CD4-positive, alpha-beta T cell treated with Interleukin-21 for 1 hour (primary cell): ENCODE measurements around the gene SRRT.
A peak's percentile ranks its signal among the peaks of the same experiment; 100 is the strongest.
"Not testable (repeated sequence)": the region's sequence is repeated elsewhere in the genome, so short reads cannot be mapped to it uniquely, and the experiment has no call there.

Experiments used
- DNase-seq: peaks from one replicate; pipeline ENCODE4 v3.0.0-alpha.2; 2020

The SRRT gene

DNA sequence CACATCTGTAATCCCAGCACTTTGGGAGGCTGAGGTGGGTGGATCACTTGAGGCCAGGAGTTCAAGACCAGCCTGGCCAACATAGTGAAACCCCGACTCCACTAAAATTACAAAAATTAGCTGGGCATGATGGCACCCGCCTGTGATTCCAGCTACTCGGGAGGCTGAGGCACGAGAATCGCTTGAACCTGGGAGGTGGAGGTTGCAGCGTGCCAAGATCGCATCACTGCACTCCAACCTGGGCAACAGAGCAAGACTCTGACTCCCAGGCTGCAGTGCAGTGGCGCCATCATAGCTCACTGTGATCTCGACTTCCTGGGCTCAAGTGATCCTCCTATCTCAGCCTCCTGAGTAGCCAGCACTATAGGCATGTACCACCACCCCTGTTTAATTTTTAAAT is 20.0 kb upstream of the SRRT start:
- DNase-seq, result not testable (repeated sequence)

DNA sequence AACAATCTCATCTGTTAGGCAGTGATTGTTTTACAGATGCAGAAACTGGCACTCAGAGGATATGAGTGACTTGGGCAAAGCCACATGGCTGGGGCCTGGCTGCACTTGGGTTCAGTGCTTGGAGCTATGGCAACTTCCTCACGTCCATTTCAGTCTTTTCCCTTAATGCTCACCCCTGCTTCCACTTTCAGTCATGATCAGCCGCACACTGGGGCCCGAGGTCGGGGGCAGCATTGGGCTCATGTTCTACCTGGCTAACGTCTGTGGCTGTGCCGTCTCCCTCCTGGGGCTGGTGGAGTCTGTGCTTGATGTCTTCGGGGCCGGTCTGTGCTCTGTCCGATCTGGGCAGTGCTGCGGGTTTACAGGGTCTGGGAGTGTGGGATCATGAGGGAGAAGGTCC is 19.4 kb upstream of the SRRT start:
- DNase-seq, result no peak

DNA sequence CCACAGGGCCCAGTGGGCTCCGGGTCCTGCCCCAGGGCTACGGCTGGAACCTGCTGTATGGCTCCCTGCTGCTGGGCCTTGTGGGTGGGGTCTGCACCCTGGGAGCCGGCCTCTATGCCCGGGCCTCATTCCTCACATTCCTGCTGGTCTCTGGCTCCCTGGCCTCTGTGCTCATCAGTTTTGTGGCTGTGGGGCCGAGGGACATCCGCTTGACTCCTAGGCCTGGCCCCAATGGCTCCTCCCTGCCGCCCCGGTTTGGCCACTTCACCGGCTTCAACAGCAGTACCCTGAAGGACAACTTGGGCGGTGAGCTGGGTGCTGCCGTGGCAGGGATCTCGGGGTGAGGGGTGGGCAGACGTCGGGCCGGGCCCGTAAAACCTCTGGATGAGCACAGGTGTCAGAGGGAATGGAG is 18.0 kb upstream of the SRRT start:
- no peak for DNase-seq

DNA sequence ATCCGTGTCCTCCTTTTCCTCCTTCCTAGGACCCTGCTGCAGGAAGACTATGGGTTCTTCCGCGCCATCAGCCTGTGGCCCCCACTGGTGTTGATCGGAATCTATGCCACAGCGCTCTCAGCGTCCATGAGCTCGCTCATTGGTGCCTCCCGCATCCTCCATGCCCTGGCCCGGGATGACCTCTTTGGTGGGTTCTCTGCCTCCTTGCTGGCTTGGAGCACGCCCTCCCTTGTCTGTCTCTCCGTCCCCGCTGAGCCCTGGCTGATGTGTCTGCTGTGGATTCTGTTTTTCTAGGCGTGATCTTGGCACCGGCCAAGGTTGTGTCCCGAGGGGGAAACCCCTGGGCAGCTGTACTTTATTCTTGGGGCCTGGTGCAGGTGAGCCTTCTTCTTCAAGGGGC is 15.0 kb upstream of the SRRT start:
- no peak for DNase-seq

DNA sequence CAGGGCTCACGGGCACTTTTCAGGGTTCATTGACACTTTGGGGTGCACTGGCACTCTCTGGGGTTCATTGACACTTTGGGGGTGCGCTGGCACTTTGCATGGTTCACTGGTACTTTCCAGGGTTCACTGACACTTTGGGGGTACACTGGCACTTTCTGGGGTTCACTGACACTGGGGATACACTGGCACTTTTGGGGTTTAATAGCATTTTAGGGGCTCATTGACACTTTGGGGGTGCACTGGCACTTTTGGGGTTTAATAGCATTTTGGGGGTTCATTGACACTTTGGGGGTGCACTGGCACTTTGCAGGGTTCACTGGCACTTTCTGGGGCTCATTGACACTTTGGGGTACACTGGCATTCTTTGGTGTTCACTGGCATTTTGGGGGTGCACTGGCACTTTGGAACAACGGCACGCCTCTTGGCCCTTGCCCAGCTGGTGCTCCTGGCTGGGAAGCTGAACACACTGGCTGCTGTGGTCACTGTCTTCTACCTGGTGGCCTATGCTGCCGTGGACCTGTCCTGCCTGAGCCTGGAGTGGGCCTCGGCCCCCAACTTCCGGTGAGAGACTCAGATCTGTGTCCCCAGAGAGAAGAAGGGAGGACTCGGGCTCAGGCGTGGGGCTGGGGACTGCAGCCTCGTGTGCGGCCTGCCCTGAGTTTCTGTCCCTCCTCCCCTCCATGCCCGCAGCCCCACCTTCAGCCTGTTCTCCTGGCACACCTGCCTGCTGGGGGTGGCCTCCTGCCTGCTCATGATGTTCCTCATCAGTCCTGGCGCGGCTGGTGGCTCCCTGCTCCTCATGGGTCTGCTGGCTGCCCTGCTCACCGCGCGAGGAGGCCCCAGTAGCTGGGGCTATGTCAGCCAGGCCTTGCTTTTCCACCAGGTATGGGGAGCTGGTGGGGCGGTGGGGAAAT is 13.9 kb upstream of the SRRT start:
- DNase-seq, result no peak

DNA sequence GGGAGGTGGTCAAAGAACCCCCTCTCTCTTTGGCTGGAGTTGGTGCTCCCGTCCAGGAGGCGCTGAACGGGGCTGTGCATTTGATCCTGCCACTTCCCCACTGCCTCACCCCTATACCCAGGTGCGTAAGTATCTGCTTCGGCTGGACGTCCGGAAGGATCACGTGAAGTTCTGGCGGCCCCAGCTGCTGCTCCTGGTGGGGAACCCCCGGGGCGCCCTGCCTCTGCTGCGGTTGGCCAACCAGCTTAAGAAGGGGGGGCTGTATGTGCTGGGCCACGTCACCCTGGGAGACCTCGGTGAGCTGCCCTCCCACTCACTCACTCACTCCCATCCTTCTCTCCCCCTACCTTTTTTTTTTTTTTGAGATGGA is 13.3 kb upstream of the SRRT start:
- no peak for DNase-seq

DNA sequence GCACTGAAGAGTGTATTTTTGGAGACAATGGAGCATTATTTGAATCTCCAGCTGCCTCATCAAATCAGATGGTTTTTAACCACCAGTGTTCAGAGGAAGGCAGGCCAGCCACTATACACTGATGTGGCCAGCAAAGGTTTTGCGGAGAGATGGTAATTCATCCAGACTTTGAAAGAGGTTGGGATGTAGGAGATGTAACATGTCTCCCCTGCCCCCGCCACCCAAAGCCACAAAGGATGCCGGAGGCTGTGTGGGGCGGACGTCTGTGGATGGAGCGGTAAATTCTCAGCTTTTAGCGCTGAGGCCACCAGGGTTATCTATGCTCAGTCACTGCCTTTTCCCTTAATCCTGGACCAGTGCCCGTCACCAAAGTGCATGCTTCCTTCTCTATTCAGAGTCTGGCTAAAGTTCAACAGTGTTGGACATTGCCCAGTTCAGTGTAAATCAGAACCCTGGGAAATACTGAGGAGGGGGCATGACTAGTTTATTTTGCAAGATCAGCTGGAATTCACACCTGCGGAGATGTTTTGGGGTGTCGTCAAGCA is 11.4 kb upstream of the SRRT start:
- DNase-seq, result no peak

DNA sequence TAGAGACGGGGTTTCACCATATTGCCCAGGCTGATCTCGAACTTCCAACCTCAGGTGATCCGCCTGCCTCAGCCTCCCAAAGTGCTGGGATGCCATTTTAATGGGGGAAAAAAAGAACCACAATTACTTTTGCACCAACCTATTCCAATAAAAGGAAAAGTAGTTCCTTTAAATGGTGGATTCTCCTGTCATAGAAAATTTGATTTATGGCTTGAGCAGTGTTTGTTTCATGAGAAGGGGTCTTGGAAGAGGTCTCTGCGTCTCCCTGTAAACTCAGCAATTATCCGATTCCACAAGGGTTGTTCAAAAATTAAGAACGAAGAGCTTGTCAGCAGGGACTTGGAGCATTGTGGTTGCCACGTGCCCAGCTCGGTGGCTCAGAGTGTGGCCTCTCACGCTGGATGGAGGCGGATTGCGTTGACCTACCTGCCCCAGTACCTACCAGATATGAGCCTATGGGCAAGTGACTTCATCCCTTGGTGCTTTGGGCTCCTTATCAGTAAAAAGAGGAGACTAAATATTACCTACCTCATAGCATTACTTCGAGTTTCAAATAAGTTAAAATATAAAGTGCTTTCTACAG is 10.5 kb upstream of the SRRT start:
- no peak for DNase-seq

DNA sequence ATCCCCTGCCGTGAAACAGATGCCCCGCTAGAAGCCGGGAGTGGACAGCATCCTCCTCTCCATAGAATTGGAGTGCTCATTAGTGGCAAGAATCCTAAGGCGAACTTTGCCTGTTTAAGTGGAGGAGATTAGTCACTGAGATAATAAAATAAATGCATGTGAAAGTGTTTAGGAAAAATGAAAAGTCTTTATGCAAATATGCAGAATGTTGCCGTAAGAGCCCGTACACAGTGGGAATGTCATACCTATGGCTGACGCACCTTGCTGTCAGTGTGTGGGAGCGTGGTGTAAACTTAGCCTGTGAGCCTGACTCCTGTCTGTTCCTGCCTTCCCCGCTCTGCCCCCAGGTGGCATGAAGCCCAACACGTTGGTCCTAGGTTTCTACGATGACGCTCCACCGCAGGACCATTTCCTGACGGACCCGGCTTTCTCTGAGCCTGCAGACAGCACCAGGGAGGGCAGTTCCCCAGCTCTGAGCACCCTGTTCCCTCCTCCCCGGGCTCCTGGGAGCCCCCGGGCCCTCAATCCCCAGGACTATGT is 9.5 kb upstream of the SRRT start:
- no peak for DNase-seq

DNA sequence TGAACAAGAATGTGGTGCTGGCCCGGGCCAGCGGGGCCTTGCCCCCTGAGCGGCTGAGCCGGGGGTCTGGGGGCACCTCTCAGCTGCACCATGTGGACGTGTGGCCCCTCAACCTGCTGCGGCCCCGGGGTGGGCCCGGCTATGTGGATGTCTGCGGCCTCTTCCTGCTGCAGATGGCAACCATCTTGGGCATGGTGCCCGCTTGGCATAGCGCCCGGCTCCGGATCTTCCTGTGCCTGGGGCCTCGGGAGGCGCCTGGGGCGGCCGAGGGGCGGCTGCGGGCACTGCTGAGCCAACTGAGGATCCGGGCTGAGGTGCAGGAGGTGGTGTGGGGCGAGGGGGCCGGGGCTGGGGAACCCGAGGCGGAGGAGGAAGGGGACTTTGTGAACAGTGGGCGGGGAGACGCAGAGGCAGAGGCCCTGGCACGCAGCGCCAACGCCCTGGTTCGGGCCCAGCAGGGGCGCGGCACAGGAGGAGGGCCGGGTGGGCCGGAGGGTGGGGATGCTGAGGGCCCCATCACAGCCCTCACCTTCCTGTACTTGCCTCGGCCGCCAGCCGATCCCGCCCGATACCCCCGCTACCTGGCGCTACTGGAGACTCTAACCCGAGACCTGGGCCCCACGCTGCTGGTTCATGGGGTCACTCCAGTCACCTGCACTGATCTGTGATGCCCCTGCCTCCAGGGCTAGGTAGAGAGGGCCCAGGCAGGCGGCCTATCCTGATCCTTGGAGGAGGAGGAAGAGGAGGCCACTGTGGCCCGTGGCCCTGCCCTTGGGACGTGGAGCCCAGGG is 8.8 kb upstream of the SRRT start:
- DNase-seq, result no peak

DNA sequence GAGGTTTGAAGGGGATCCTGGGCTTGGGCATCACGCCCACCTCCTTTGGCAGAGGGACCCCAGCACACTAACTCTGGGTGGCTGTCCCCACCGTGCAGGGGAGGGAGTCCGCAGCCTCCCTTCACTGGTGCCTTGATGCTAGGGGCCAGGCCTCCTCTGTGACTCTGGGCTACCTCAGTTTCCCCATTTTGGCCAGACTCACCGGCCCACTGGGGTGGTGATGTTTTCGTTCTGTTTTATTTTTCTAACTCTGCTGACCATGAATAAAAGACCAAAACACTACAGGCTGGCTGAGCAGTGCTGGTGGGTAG is 8.2 kb upstream of the SRRT start:
- no peak for DNase-seq

DNA sequence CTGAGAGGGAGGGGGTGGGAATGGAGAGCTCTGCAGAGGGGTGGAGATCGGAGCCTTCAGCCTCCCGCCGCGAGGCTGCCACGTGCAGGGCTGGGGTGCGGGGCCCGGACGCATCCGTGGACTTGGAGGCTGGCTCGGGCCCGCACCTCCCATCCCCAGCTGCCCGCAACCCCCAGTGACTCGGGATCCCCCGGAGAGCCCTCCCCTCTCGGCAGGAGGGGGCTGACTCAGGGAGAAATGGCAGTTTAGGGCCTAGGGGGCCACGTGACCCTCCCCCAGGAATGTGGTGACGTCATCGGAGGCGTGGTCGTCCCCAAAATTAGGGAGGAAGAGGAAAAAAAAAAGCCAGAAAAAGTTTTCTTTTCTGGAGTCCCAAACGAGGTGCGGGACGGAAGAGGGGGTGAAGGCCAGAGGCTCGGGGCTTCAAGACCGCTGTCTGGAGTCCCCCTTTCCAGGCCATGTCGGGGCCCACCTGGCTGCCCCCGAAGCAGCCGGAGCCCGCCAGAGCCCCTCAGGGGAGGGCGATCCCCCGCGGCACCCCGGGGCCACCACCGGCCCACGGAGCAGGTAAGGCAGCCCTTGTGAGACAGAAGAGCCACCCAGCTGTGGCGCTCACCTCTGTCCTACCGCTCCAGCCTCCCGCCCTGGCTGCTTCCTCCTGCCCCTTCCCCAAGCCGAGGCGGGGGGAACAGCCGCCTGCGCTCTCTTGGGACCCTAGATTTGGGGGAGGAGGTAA is 7.7 kb upstream of the SRRT start, which contains the start of gene TRIP6:
Gene TRIP6, plus strand, starts transcription at position 348 of the 736 bp plus-strand sequence. Its CDS starts 111 bp downstream, at position 459.
- DNase-seq, result peak; percentile 52

DNA sequence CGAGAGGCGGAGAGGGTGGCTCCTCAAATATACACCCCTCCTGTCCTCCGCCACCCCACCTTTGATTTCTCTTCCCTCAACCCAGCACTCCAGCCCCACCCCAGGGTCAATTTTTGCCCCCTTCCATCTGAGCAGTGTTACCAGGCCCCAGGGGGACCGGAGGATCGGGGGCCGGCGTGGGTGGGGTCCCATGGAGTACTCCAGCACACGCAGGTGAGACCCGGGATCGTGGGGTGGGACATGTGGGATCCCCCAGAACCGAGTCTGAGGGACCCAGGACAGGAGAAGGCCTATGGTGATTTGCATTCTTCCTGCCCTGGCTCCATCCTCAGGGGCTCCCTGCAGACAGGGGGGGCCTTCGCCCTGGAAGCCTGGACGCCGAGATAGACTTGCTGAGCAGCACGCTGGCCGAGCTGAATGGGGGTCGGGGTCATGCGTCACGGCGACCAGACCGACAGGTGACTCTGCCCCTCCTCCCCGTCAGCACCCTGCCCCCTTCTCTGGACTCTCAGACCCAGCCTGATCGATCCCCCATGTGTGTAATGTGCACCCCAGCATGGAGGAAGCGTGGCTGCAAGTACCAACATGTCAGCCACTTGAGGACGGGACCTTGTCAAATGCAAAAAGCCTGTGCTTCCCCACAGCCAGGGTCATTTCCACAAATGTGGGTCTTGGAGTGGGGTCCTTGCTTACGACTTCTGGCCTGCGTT is 7.0 kb upstream of the SRRT start:
- no peak for DNase-seq

DNA sequence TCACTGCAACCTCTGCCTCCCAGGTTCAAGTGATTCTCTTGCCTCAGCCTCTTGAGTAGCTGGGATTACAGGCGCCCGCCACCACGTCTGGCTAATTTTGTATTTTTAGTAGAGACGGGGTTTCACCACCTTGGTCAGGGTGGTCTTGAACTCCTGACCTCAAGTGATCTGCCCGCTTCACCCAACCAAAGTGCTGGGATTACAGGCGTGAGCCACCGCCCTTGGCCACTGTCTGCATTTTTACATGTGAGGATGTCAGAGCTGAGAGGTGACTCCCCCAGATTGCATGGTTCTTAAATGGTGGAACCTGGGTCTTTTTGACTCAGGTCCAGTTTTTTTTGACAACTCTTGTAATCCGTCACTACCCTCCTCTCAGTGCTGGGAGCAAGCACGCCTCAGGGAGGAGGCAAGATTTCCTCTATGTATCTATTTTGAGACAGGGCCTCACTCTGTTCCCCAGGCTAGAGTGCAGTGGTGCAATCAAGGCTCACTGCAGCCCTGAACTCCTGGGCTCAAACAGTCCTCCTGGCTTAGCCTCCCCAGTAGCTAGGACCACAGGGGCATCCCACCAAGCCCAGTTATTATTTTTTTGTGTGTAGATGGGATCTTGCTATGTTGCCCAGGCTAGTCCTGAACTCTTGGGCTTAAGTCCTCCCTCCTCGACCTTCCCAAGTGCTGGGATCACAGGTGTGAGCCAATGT is 1.2 kb upstream of the SRRT start:
- DNase-seq, result no peak

DNA sequence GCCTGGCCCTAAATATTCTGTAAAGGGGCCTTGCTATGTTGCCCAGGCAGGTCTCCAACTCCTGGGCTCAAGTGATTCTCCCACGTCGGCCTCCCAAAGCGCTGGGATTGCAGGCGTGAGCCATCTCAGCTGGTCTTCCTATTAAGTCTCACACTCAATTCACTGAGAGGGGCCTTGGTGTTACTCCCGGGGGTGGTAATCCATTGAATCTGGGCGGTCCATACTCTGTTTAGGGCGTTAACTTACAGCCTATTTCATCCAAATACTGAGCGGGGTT is 665 bp upstream of the SRRT start:
- no peak for DNase-seq

DNA sequence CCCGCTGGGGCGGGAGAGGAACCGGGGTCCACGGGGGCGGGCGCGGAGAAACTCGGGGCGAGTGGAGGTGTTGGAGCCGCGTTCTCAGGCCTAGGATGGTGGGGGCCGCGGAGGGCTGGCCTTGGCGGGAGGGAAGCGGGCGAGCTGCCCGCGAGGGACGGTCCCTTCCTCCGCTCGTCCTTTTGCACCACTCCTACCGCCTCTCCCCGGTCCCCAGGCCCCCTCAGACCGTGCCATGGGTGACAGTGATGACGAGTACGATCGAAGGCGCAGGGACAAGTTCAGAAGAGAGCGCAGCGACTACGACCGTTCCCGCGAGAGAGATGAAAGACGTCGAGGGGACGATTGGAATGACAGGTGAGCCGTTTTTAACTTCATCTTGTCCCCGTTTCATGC is 451 bp downstream of the SRRT start:
- peak; percentile 40 for DNase-seq

DNA sequence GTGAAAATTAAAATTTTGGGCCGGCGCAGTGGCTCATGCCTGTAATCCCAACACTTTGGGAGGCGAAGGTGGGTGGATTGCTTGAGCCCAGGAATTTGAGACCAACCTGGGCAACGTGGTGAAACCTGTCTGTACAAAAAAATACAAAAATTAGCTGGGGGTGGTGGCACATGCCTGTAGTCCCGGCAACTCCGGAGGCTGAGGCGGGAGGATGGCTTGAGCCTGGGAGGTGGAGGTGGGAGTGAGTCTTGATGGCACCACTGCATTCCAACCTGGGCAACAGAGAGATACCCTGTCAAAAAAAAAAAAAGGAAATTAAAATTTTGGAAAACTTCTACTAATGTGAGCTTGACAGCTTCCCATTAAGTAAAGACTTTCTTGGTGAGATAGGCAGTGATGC is 3.1 kb downstream of the SRRT start:
- no peak for DNase-seq

DNA sequence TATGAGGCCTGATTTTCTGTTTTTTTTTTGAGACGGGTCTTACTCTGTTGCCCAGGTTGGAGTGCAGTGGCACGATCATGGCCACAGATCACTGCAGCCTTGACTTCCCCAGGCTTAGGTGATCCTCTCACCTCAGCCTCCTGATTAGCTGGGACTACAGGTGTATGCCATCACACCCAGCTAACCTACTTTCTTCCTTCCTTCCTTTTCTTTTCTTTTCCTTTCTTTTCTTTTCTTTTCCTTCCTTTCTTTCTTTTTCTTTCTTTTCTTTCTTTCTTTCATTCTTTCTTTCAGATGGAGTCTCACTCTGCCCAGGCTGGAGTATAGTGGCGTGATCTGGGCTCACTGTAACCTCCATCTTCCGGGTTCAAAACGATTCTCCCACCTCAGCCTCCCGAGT is 3.8 kb downstream of the SRRT start:
- no peak for DNase-seq

DNA sequence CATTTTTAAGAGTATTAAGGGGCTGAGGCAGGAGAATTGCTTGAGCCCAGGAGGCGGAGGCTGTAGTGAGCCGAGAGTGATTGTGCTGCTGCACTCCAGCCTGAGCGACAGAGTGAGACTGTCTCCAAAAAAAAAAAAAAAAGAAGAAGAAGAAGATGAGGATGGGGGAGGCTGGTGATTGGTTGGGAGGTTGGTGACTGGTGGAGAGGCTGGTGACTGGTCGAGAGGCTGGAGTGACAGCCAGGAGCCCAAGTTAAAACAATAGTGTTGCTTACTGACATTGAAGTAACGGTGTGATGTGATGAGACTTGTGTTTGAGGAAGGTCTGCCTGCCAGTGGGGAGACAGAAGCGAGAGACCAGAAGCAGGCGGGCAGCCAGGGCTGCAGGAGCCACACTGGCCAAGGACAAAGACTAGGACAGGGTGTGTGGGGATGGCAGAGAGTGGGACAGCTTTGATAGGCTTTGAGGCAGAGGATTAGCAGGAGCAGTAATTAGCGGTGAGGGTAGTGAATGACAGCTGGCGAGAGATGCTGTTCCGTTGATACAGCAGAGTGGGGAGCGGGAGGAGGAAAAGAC is 4.9 kb downstream of the SRRT start:
- no peak for DNase-seq

DNA sequence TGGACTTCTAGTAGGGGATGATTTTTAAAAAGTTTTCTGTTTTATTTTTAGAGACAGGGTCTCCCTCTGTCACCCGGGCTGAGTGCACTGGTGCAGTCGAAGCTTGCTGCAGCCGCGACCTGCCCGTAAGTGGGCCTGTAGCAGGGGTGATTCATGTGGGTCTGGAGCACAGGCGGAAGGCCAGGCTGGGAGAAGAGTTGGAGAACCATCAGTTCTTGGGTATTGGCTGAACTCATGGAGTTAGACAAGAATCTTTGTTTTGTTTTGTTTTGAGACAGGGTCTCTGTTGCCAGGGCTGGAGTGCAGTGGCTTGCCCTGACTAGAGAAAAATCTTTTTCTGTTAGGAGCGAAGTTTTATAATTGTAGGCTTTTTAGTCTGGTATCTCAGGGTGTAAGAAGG is 5.7 kb downstream of the SRRT start:
- no peak for DNase-seq

DNA sequence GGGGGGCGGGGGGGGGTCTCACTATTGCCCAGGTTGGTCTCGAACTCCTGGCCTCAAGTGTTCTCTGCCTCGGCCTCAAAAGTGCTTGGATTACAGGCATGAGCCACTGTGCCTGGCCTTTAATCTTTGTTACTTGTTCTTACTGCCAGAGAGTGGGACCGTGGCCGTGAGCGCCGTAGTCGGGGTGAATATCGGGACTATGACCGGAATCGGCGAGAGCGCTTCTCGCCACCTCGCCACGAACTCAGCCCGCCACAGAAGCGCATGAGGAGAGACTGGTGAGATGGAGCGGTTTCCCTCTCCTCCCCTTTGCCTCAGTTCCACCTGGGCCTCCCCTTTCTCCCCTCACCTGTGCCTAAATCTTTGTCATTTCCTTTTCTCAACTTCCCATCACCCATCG is 6.2 kb downstream of the SRRT start:
- DNase-seq, result no peak
